Fibroblast of mammary gland (primary cell): ENCODE results near the gene MAN1C1.

Experiments used
- DNase-seq: peaks from one replicate; pipeline ENCODE4 v3.0.0-alpha.2; 2010; ENCODE audit warnings: low read depth
- H3K4me3 ChIP-seq: 2 replicates; pipeline ENCODE4 v1.5.1; 2011; ENCODE audit warnings: low read depth, mild to moderate bottlenecking, low read length, moderate library complexity; ENCODE audit not compliant: control insufficient read depth
- TF ChIP-seq, protein P1 (sequence below): conservative IDR thresholded peaks from 2 replicates; pipeline ENCODE4 v1.5.1; 2011; ENCODE audit warnings: low read depth, low read length, inconsistent platforms; ENCODE audit not compliant: control insufficient read depth, insufficient read depth

The MAN1C1 gene

DNA sequence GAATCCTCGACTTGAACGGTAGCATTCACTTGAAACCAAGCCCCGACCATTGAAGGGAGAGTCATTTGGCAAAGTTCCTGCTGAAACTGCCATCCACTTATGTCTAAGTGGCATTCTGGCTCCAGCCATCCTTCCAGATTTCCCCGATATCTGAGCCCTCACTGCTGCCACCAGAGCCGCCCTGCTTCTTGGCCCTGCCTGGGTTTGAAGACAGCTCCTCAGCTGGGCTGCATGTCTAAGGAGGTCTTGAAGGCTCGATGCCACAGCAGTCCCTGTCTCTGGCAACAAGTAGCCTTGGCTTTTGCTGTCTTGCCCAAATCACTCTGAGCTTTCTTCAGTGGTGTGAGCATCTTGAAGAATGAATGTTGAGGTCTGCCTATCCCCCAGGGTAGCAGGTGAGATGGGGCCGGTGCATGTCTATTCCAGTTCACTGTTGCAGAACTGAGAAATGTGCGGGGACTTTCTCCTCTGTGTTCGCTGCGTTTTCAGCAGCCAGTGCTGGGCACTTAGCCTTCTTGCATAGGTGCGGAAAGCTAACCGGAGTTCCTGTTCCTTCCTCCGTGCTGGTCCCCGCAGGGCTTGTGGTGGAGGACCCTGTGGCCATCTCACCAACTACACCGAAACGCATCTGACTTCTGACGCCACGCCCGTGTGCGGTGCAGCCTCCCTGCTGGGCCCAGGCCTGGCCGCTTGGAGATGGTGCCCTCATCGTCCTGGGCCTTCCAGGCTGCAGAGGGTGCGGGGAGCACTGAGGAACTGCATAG lies 29.2 kb downstream of the MAN1C1 start:
- no peak for DNase-seq

GRCh38 chr1:25647106-25647505 lies 30.5 kb downstream of the MAN1C1 start:
- TF ChIP-seq, protein P1, sequence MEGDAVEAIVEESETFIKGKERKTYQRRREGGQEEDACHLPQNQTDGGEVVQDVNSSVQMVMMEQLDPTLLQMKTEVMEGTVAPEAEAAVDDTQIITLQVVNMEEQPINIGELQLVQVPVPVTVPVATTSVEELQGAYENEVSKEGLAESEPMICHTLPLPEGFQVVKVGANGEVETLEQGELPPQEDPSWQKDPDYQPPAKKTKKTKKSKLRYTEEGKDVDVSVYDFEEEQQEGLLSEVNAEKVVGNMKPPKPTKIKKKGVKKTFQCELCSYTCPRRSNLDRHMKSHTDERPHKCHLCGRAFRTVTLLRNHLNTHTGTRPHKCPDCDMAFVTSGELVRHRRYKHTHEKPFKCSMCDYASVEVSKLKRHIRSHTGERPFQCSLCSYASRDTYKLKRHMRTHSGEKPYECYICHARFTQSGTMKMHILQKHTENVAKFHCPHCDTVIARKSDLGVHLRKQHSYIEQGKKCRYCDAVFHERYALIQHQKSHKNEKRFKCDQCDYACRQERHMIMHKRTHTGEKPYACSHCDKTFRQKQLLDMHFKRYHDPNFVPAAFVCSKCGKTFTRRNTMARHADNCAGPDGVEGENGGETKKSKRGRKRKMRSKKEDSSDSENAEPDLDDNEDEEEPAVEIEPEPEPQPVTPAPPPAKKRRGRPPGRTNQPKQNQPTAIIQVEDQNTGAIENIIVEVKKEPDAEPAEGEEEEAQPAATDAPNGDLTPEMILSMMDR = no peak
- DNase-seq = no peak
- no peak overlapping the region for H3K4me3 ChIP-seq

More for the DNA sequence above, 29.2 kb downstream of the MAN1C1 start:
- no peak overlapping the region for H3K4me3 ChIP-seq
- TF ChIP-seq, protein P1 = no peak

GRCh38 chr1:25647863-25648262 lies 31.3 kb downstream of the MAN1C1 start:
- DNase-seq = no peak
- H3K4me3 ChIP-seq = no peak overlapping the region
- TF ChIP-seq, protein P1 = no peak

DNA sequence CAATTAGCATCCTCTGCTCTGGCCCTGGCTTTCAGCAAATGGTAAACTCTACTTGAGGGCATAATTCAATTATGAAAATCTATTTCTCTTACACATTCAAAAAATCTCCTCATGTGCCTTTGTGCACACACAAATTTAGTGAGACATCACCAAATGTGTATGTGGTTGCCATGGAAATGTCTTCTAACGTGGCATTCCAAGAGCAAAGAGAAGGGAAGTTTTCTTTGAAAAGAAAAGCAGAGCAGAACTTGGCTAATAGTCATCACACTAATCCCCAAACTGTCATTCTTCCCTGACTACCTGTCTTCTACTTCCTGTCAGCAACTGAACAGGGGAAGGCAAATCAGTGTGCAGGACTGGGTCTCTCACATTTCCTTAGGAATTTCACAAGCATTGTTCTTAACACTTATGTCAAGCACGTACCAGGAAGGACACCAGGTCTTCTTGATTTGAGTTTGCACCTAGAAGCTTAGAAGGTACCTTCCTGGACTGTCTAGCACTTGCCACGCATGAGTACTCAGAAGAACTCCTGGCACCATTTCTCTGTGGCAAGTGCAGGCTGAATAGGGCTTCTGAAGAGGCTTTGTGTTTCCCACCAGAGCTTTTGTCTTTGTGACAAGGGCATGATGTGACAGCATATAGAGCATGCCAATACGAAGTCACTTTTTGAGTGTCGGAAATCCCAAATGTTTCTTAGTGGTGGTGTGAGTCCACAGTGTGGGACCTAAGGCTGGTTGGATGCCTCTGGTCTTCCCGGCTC lies 32.3 kb downstream of the MAN1C1 start:
- TF ChIP-seq, protein P1 = no peak
- H3K4me3 ChIP-seq = no peak overlapping the region
- DNase-seq = no peak

DNA sequence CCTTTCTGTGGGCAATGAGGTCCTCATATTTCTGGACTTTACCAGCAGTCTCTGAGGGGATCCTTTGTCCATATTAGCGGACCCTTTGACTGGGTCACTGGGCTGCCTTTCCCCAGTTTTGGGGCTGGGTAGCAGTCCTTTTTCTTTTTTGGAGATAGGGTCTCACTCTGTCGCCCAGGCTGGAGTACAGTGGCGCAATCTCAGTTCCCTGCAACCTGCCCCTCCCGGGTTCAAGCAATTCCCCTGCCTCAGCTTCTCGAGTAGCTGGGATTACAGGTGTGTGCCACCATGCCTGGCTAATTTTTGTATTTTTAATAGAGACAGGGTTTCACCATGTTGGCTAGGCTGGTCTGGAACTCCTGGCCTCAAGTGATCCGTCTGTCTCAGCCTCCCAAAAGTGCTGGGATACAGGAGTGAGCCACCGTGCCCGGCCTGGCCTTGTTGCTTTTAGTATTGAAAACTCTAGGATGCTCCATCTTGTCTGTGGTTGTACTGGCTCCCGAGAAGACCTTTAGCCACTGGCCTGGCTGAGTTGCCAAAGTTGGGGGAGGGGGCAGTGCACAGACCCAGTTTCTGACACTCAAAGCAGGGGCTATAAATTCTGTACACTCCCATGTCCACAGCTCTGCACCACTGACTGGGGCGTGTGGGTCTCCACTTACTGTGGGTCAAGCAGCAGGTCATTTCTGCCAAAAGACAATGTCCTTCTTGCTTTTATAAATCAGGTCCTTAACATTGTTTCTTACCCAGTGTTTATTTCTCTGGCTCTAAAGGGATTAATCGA lies 33.1 kb downstream of the MAN1C1 start:
- TF ChIP-seq, protein P1 = no peak
- no peak overlapping the region for H3K4me3 ChIP-seq
- no peak for DNase-seq

DNA sequence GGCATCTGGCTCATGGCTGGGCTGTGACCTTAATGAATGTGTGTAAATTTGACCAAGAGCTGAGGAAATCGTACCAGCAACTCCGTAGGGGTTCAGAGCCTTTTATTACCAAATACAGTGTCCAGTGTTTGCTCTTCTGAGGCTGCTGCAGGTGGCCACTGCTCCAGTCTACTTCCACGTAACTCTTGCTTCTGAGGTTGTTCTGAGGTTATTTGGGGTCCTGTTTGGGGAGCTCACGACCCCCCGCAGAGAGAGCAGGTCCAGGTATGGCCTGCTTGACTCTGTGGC lies 33.6 kb downstream of the MAN1C1 start:
- TF ChIP-seq, protein P1 = no peak
- H3K4me3 ChIP-seq = no peak overlapping the region
- DNase-seq = no peak
